Type B pancreatic cell (in vitro differentiated cells): ENCODE data around the gene ITPR3. TPM values are rescaled to one million over a fixed set of nuclear protein-coding genes. Genes with fewer than 3 reads are reported as not detected.

Source experiments
- DNase-seq: peaks from one replicate; pipeline ENCODE4 v3.0.0; 2021; ENCODE audit warnings: mixed read lengths; ENCODE audit not compliant: unreplicated experiment; ENCODE audit errors: extremely low spot score
- H3K27ac Mint-ChIP-seq: 2 replicates; pipeline ENCODE4 v1.8.0; 2021; ENCODE audit warnings: mild to moderate bottlenecking, mixed read lengths
- H3K27me3 Mint-ChIP-seq: 2 replicates; pipeline ENCODE4 v1.8.0; 2021; ENCODE audit warnings: mixed read lengths
- H3K36me3 Mint-ChIP-seq: 2 replicates; pipeline ENCODE4 v1.8.0; 2021; ENCODE audit warnings: mixed read lengths
- H3K4me1 Mint-ChIP-seq: one replicate; pipeline ENCODE4 v1.8.0; 2021; ENCODE audit warnings: mixed read lengths; ENCODE audit not compliant: unreplicated experiment
- H3K4me3 Mint-ChIP-seq: 2 replicates; pipeline ENCODE4 v1.8.0; 2021; ENCODE audit warnings: mild to moderate bottlenecking, mixed read lengths
- H3K9me3 Mint-ChIP-seq: 2 replicates; pipeline ENCODE4 v1.8.0; 2021; ENCODE audit warnings: mixed read lengths
- CTCF ChIP-seq: fragments of 200-600 bp; sonication (generic); conservative IDR thresholded peaks from 2 replicates; pipeline ENCODE4 v1.5.0; 2021; ENCODE audit warnings: antibody characterized with exemption, mild to moderate bottlenecking
- total RNA-seq: library from RNA; stranded (reverse); gene quantifications from 2 replicates; pipeline ENCODE4 v1.2.1, GENCODE V29; 2021; ENCODE audit warnings: low replicate concordance

The ITPR3 gene
- total RNA-seq, 1 donor from 2014 or later = 24.6 TPM

- Mint-ChIP-seq H3K9me3 (no peaks in the 10 kb centered on the region), H3K27me3 (no peaks in the 10 kb centered on the region), H3K4me1 (peaks cover 34% of the 10 kb centered on the region), H3K36me3 (peaks cover 3% of the 10 kb centered on the region), H3K4me3 (no peak overlapping the region), H3K27ac (no peak overlapping the region)
- DNase-seq = no peak
- TF ChIP-seq CTCF = no peak
Observed at GRCh38 chr6:33699131-33699530, 78.0 kb downstream of the ITPR3 start.

GRCh38 chr6:33699739-33700138 is 78.6 kb downstream of the ITPR3 start:
- Mint-ChIP-seq H3K9me3 (no peaks in the 10 kb centered on the region), H3K36me3 (peaks cover 3% of the 10 kb centered on the region), H3K4me1 (peaks cover 34% of the 10 kb centered on the region), H3K27ac (no peak overlapping the region), H3K4me3 (no peak overlapping the region), H3K27me3 (no peaks in the 10 kb centered on the region)
- no peak for DNase-seq
- TF ChIP-seq CTCF = no peak

GRCh38 chr6:33700391-33701050 is 79.4 kb downstream of the ITPR3 start:
- H3K4me3 Mint-ChIP-seq = no peak overlapping the region
- H3K27ac Mint-ChIP-seq = peak overlapping the region; percentile 67
- peaks cover 3% of the 10 kb centered on the region for H3K36me3 Mint-ChIP-seq
- no peak for DNase-seq
- TF ChIP-seq CTCF = peak; percentile 83
- peaks cover 34% of the 10 kb centered on the region for H3K4me1 Mint-ChIP-seq
- H3K27me3 Mint-ChIP-seq = no peaks in the 10 kb centered on the region
- H3K9me3 Mint-ChIP-seq = no peaks in the 10 kb centered on the region

- no peaks in the 10 kb centered on the region for H3K27me3 Mint-ChIP-seq
- H3K4me1 Mint-ChIP-seq = peaks cover 27% of the 10 kb centered on the region
- H3K9me3 Mint-ChIP-seq = no peaks in the 10 kb centered on the region
- no peak overlapping the region for H3K4me3 Mint-ChIP-seq
- DNase-seq = no peak
- peaks cover 7% of the 10 kb centered on the region for H3K36me3 Mint-ChIP-seq
- peak; percentile 72 for TF ChIP-seq CTCF
- peak overlapping the region; percentile 44 for H3K27ac Mint-ChIP-seq
Observed at GRCh38 chr6:33702345-33702977, 81.3 kb downstream of the ITPR3 start.

- H3K27ac Mint-ChIP-seq = peak overlapping the region; percentile 97
- peaks cover 16% of the 10 kb centered on the region for H3K36me3 Mint-ChIP-seq
- no peak for TF ChIP-seq CTCF
- H3K27me3 Mint-ChIP-seq = no peaks in the 10 kb centered on the region
- H3K9me3 Mint-ChIP-seq = no peaks in the 10 kb centered on the region
- peak overlapping the region; percentile 48 for H3K4me3 Mint-ChIP-seq
- DNase-seq = no peak
- H3K4me1 Mint-ChIP-seq = peaks cover 35% of the 10 kb centered on the region
Observed at GRCh38 chr6:33704215-33705066, 83.3 kb downstream of the ITPR3 start.
